Dermis microvascular lymphatic vessel endothelial cell (primary cell): ENCODE measurements around the gene KLHDC8A. TPM values are rescaled to one million over a fixed set of nuclear protein-coding genes. Genes with fewer than 3 reads are reported as not detected.

Experiments used
- DNase-seq, 2 donors: peaks; one replicate each; pipeline versions ENCODE4 v3.0.0 to v3.0.0-alpha.2; 2010; ENCODE audit warnings: low read depth in 2 of 2
- total RNA-seq: library from RNA; depleted of rRNA; stranded (reverse); fragments of >200 nt; gene quantifications from 2 replicates; pipeline ENCODE4 v1.2.1, GENCODE V29; 2014

The KLHDC8A gene
- total RNA-seq, 1 donor from 2014 or later = not detected

- peak; percentile 74 to 75 for DNase-seq
Measured at GRCh38 chr1:205319081-205320018, 37.4 kb downstream of the KLHDC8A start.

DNA sequence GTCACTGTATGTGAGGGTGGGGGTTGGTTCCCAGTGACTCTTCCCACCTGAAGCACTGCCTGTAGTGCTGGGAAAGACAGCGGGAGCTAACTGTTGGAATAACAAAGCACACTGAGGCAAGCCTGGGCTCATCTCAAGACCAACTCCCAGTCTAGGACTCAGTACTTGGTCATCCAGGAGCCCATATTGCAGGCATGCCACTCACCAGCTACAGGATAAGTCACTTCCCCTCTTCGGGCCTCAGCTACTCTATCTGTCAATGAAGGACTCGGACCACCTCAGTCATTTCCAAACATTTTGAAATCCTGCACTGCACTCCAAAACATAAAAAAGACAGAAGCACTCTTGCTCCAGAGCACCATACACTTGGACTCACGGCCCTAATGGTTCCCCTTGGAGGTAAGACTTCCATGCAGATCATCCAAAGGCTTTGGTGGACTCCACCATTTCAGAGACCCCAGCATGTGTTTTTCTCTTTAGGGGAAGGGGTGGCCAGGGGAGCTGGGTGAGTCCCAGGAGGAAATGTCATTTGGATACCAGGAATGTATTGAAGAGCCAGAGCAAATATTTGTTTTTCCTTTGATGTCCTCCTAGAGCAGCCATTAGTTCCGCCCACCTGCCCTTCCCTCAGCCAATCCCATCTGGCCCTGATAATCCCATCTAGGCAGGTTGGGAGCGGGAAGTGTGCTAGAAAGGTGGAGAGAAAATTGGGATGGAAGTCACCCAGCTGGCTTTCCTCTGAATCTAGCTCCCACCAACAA is 38.3 kb downstream of the KLHDC8A start:
- no peak for DNase-seq

DNA sequence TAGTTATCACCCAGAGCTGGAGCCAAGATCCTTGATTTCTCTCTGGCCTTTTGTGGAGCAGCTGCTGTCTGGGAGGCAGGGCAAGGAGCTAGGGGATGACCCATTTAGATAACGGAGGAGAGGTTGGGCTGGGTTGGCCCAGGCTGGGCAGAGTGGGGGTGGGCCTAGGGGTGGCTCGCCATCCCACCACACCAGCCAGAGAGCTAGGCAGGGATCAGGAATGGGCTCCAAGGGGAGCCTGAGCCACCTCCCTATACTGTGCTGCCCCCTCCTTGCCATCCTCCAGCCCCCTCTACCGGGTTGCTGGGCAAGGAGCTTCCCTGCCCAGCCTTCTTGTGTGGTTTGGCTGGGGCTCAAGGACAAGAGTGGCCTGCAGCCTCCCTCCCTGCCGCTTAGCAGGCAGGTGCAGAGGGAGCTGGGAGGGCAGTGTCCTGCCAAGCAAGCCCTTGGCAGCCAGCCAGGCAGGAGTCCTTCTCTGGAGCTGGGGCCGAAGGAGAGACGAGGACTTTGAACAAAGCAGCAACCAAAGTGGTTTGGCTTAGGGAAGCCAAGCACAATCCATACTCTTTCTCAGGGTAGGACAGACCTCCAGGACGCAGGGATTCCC is 39.3 kb downstream of the KLHDC8A start:
- peak in 1 of 2 donors; percentile 63 for DNase-seq

GRCh38 chr1:205316161-205316566 is 40.6 kb downstream of the KLHDC8A start:
- DNase-seq = no peak

DNA sequence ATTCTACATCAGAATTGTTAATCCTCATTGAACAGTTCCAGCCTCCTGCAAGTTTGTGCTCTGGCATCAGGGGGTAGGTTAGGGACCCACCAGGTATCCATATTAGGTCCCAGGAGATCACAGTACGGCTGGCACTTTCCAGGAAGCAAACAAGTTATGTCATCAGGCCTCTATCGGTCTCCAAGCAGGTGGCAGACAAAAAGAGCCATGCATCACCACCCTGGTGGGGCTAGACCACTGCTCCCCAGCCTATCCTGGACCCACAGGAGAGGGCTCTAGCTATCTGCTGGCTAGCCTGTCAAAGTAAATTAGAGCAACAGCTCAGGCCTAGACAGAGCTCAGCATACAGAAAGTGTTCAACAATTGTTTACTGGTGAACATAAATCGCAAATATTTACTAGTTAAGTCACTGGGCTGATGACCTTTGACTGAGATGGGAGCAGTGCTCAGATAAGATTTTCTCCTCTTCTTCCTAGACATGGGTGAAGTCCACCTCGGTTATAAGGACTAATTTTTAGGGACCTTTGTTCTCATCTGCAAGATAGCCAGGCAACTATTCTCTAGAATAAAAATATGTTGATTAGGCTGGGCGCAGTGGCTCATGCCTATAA is 41.6 kb downstream of the KLHDC8A start:
- no peak for DNase-seq

DNA sequence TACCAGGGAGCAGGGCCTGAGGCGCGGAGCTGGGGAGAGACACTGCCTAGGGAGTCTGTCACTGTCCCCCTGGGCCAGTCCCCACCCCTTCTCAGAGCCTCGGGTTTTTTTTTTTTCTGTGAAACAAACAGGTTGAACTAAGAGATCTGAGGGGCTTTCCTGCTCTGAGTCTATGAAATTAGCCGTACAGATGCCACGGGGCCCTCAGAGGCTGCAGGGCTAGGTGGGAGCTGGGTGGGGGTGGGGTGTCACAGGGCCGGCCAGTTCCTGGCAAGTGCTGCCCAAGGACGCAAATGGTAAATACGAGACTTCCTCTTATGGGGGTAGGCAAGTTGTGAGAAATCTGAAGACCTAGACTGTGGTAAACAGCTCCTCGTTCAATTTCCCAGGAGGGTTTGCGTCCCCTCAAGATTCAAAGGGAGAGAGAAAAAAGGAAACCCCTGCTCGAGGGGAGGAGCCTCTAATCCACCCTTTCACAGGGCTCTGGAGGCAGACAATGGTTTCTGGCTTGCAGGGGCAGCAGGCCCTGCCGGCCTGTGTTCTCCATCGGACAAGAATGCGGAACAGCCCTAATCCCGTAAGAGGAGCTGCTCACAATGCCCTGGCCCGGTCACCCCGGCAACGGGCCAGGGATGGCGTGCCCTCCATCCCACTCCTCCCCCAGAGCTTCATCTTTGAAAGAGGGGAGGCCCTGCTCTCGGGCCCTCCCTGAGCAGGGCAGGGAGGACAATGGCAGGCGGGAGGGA is 43.0 kb downstream of the KLHDC8A start:
- DNase-seq = peak in 1 of 2 donors; percentile 43

DNA sequence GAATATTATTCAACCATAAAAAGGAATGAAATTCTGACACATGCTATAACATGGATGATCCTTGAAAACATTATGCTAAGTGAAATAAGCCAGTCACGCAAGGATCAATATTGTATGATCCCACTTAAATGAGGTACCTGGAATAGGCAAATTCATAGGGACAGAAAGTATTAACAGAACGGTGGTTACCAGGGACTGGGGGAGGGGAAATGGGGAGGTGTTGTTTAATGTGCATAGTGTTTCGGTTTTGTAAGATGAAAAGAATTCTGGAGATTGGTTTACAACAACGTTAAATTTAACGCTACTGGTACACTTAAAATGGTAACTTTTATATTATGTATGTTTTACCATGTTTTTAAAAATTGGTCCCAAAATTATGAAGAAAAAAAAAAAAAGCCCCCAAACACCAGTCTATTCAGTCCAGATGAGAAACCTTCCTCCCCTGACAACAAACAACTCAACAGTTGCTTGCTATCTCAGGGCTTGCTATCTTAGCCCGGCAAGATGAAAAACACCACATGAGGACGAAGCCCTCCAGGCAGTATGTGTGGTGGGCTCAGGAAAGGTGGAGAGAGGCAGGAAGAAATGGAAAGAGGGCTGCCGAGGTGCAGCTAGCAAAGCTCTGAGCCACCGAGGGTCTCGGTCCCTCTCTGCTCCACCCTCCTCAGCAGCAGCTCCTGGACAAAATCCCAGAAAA is 43.7 kb downstream of the KLHDC8A start:
- no peak for DNase-seq

GRCh38 chr1:205310976-205311704 is 45.6 kb downstream of the KLHDC8A start:
- no peak for DNase-seq

DNA sequence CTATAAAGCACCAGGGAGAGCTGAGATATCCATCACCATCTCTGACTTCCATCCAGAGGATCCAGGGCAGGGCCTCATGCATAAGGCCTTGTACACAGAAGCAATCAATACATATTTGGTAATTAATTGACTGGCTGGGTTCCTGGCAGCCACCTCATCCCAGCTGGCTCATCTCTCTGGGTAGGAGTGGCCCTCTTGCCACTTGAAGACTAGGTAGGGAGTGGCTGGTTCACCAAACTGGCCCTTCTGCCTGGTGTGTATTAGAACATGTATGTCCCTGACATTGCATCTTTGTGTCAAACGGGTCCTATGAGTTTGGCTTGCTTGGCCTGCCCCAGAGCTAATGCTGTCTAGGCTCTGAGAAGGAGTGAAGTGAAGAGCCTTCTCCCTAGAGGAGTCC is 47.0 kb downstream of the KLHDC8A start:
- DNase-seq = no peak

GRCh38 chr1:205306929-205307566 is 49.7 kb downstream of the KLHDC8A start:
- no peak for DNase-seq

DNA sequence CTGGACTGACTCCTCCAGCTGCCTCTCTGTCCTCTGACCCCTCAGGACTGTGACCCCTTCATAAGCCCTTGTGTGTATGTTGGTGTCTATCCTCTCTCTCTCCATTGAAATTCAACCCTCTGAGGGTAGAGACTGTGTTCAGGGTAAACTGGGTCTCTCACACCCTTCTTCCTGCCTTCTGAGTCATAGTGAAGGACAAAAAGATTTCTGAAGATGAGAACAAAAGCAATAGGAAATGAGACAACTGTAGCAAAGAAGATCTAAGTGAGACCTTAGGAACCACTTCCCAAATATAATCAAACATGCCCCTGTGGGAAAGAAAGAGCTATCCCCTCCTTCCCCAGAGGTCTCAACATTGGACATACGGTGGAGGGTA is 52.0 kb downstream of the KLHDC8A start:
- peak in 1 of 2 donors; percentile 22 for DNase-seq

DNA sequence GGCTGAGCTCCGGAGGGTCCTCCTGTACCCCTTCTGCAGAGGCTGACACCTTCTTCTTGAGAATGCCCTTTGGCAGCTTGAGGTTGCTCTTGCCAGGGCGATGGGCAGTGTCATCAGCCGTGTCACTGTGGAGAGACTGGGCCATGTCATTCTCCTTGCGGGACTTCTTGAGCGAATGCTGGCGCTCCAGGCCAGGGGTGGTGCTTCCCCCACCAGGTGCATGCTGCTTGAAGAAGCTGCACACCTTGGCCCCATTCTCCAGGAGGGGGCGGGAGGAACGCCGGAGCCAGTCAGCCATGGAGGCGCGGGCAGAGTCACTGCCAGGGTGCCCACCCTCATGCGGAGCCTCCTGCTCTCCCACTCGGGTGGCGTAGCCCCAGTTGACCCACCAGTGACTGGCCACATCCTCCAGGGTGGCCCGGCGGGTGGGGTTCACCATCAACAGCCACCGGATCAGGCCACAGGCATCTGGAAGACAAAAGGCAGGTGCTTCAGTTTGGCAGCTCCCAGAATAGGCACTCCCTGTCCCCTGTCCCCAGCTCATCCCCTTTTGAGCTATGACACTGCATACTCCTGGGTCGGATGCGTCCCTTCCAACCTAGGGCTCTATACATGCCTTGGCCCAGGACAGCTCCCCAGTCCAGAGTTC is 52.6 kb downstream of the KLHDC8A start:
- no peak for DNase-seq

DNA sequence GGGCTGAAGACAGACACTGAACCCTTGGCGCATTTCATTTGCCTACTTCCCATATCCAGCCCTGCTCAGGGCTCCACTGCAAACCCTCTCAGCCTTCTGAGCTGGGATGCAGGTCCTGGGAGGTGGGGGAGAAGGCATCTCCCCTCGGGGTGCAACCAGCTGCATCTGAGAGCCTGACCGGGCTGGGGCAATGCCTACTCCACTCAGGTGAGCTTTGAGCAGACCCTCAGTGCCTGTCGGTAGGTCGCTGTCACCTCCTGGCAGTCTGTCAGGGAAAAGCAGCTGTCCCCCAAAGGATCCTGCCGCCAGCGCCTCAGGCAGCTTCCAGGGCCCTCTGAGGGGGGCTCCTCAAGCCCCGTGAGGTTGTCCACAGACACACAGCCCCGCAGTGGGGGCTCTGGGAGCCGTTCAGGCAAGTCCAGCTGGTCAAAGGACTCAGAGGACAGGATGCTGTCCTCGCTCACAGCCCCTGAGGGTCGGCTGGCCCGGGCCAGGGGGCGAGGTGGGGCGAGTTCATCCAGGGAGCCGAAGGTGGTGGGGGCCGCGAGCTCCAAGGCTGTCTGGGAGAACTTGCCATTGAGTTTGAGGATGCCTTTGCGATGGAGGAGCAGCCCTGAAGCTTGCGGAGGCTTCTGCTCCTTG is 53.4 kb downstream of the KLHDC8A start:
- DNase-seq = no peak

DNA sequence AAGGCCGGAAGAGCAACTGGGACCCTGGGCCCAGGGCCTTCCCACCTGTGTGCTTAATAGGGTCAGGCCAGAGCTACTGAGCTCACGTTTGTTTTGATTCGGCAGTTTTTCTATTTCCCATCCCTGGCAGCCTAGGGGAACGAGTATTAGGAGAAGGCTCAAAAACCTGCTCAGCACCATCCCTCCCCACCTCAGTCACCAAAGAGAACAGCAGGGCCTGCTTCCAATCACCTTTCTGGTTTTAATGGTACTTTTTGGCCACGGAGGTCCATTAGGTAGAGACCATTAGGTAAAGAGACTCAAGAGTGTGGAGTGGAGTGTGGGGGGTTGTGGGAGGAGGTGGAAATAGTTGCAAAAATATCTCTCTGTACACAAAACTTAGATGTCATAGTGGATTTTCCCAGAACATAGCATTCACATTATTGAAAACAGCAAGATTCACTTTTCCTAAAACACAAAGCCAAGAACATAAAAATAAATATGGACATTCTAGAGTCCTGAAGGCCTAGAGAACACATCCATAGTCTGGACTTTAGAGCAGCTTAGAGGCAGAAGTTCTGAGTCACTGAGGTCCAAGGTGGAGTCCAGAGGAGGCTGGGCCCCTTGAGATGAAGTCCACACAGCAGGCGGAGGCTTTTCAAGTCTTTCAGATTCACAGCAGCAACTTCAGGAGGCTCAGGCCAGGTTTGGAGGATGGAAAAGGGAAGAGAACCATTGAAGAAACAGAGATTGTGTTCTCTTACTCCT is 54.7 kb downstream of the KLHDC8A start:
- DNase-seq = no peak

DNA sequence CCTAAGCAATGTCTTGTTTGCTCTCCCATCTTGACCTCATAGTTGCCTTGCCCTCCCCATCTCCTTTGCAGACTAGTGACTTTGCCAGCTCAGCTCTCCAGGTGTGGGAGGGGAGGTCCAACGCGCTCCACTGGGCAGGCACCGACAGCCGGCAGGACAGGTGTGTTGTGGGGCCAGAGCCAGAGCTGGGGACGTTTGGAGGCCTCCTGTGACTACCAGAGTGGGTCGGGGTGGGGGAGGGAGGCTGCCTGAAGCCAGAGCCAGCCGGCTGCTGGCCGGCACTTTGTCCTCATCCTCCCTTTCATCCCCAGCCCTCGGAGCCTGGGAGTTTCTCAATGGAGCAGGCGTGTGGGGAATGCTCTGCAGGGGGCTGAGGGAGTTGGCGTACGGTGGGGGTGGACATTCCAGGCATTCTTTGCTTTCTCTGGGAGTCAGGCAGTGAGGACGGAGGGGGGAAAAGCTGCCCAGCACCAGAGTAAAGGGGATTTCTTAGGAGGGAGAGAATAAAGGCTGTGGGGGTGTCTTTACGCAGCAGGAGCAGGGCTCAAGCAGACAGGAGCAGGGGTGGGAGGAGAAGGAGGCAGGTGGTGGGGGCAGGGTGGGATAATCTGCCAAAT is 55.4 kb downstream of the KLHDC8A start:
- peak; percentile 83 to 88 for DNase-seq

DNA sequence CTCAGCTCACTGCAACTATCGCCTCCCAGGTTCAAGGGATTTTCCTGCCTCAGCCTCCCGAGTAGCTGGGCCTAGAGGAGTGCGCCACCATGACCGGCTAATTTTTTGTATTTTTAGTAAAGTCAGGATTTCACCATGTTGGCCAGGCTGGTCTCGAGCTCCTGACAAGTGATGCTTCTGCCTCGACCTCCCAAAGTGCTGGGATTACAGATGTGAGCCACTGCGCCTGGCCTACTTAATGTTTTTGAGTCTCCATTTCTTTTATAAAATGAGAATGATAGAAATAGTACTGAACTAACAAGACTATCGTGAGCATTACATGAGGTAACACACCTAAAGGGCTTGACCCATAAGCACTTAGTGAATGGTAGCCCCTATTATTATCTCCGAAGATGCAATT is 56.6 kb downstream of the KLHDC8A start:
- DNase-seq = no peak
